Endothelial cell of umbilical vein (primary cell): ENCODE data around the gene DLEU7. TPM values are rescaled to one million over a fixed set of nuclear protein-coding genes. Genes with fewer than 3 reads are reported as not detected.

ENCODE experiments used
- BruUV-seq: library from RNA; stranded (reverse); fragments of 400-500 nt; replicated peaks from 2 replicates; lab custom pipeline; 2021; lab: Mats Ljungman, UMichigan
- CTCF ChIA-PET: fragments of 300-600, 350-600 bp; sonication (Branson Sonifier 250); formaldehyde crosslinking; loops from one replicate; lab custom pipeline; 2021; ENCODE audit warnings: antibody characterized with exemption, inconsistent platforms; lab: Charles Lee
- POLR2A ChIA-PET: fragments of 300-600, 350-600 bp; sonication (Branson Sonifier 250); formaldehyde crosslinking; loops from one replicate; lab custom pipeline; 2021; ENCODE audit warnings: antibody characterized with exemption, inconsistent platforms; lab: Charles Lee
- DNase-seq: peaks from one replicate; pipeline ENCODE4 v3.0.0-alpha.2; 2011; ENCODE audit warnings: low read depth, low spot score
- FAIRE-seq: peaks from 2 replicates; lab custom pipeline; 2011; peaks lifted over from hg19 to GRCh38; lab: Jason Lieb, UNC
- H2AFZ ChIP-seq: 2 replicates; pipeline ENCODE4 v1.6.0; 2012; ENCODE audit warnings: low read depth, low read length, control low read depth, inconsistent platforms
- H3K27ac ChIP-seq: 2 replicates; pipeline ENCODE4 v1.5.1; 2011; ENCODE audit warnings: low read depth, mild to moderate bottlenecking, control low read depth, low read length, moderate library complexity; ENCODE audit not compliant: insufficient read depth
- H3K27me3 ChIP-seq, 2 experiments: 2 replicates each; pipeline versions ENCODE4 v1.6.0 to v1.6.1; 2011; ENCODE audit warnings: low read length in 2 of 2, mixed read lengths in 1 of 2; ENCODE audit not compliant: control insufficient read depth in 2 of 2, insufficient read depth in 2 of 2
- H3K36me3 ChIP-seq, 2 experiments: 2 replicates in 1 of 2; 3 replicates in 1 of 2; pipeline ENCODE4 v1.5.1; 2011; ENCODE audit warnings: low read length in 2 of 2, mild to moderate bottlenecking in 1 of 2, moderate library complexity in 1 of 2; ENCODE audit not compliant: control insufficient read depth in 2 of 2, insufficient read depth in 2 of 2; ENCODE audit errors: extremely low read depth in 1 of 2
- H3K4me1 ChIP-seq: 3 replicates; pipeline ENCODE4 v1.5.1; 2011; ENCODE audit warnings: mild to moderate bottlenecking, low read length; ENCODE audit not compliant: control insufficient read depth, insufficient read depth; ENCODE audit errors: extremely low read depth
- H3K4me2 ChIP-seq: 2 replicates; pipeline ENCODE4 v1.6.1; 2011; ENCODE audit warnings: low read length, control low read depth, mixed read lengths; ENCODE audit not compliant: insufficient read depth
- H3K4me3 ChIP-seq, 3 experiments: fragments of 200-600 bp in 1 of 3; sonication (generic), shearing (Covaris generic) in 1 of 3; replicated peaks in 1 of 3; 2 replicates each; pipeline ENCODE4 v1.5.1; 2011 to 2016; ENCODE audit warnings: control low read depth in 3 of 3, low read length in 3 of 3, mild to moderate bottlenecking in 2 of 3, inconsistent platforms in 1 of 3, low read depth in 1 of 3, moderate library complexity in 1 of 3; ENCODE audit not compliant: insufficient read depth in 1 of 3
- H3K79me2 ChIP-seq: 2 replicates; pipeline ENCODE4 v1.6.0; 2012; ENCODE audit warnings: low read length, inconsistent platforms; ENCODE audit not compliant: control insufficient read depth, insufficient read depth
- H3K9ac ChIP-seq: replicated peaks from 2 replicates; pipeline ENCODE3; 2011; ENCODE audit warnings: low read length, control low read depth; ENCODE audit not compliant: insufficient read depth; ENCODE audit errors: extremely low read depth
- H3K9me1 ChIP-seq: replicated peaks from 3 replicates; pipeline ENCODE4 v1.6.0; 2011; ENCODE audit warnings: mild to moderate bottlenecking, low read length; ENCODE audit not compliant: control insufficient read depth, insufficient read depth; ENCODE audit errors: extremely low read depth
- H3K9me3 ChIP-seq: replicated peaks from 2 replicates; pipeline ENCODE4 v1.5.1; 2012; ENCODE audit warnings: low read length, inconsistent platforms; ENCODE audit not compliant: control insufficient read depth, insufficient read depth
- H4K20me1 ChIP-seq: replicated peaks from 2 replicates; pipeline ENCODE3; 2011; ENCODE audit warnings: mild to moderate bottlenecking, low read length; ENCODE audit not compliant: control insufficient read depth, insufficient read depth; ENCODE audit errors: extremely low read depth
- EZH2 ChIP-seq: IDR thresholded peaks from 2 replicates; pipeline ENCODE4 v1.6.1; 2012; ENCODE audit warnings: borderline replicate concordance, low read depth, mild to moderate bottlenecking, moderate library complexity, low read length, inconsistent platforms; ENCODE audit not compliant: severe bottlenecking
- FOS ChIP-seq: IDR thresholded peaks from 2 replicates; pipeline ENCODE4 v1.6.1; 2011; ENCODE audit warnings: mild to moderate bottlenecking, low read length, moderate library complexity, borderline replicate concordance; ENCODE audit not compliant: insufficient read depth
- GATA2 ChIP-seq: IDR thresholded peaks from 2 replicates; pipeline ENCODE4 v1.7.0; 2011; ENCODE audit warnings: low read depth, mild to moderate bottlenecking, moderate library complexity, mixed read lengths, low read length; ENCODE audit not compliant: insufficient read length, insufficient read depth
- JUN ChIP-seq: IDR thresholded peaks from 2 replicates; pipeline ENCODE4 v1.6.1; 2011; ENCODE audit warnings: borderline replicate concordance, low read depth; ENCODE audit not compliant: insufficient read length, insufficient read depth
- MYC ChIP-seq: IDR thresholded peaks from one replicate; pipeline ENCODE4 v1.6.1; 2011; ENCODE audit warnings: mild to moderate bottlenecking, low read depth, low read length
- POLR2A ChIP-seq: IDR thresholded peaks from 2 replicates; pipeline ENCODE4 v1.6.1; 2012; ENCODE audit warnings: low read depth, mild to moderate bottlenecking, control low read depth, low read length
- POLR2AphosphoS5 ChIP-seq: IDR thresholded peaks from 2 replicates; pipeline ENCODE4 v1.6.1; 2012; ENCODE audit warnings: low read depth, mild to moderate bottlenecking, control low read depth, low read length, moderate library complexity; ENCODE audit not compliant: insufficient read depth
- dilution Hi-C: fragments of 300-500 bp; cut with MboI; formaldehyde crosslinking; loops from one replicate; pipeline ENCODE4 v1.15.0; 2019; ENCODE audit warnings: low sequenced_read_pairs; ENCODE audit not compliant: extremely low pct_ligation_motif_present
- intact Hi-C: fragments of 100-400 bp; cut with micrococcal nuclease; formaldehyde crosslinking; loops from one replicate; pipeline ENCODE4 v1.10.0; 2022
- polyA plus RNA-seq, 4 experiments: library from polyadenylated mRNA; depleted of rRNA in 3 of 4; stranded (reverse) in 3 of 4; unstranded in 1 of 4; fragments of >200 nt; gene quantifications; 2 replicates each; pipeline versions ENCODE4 v1.2.1 to v1.2.3, GENCODE V29; 2011 to 2012; ENCODE audit warnings: missing spikeins in 1 of 4
- total RNA-seq: library from RNA; stranded (reverse); gene quantifications from 2 replicates; pipeline ENCODE4 v1.2.3, GENCODE V29; 2021
- TF ChIP-seq, protein P1 (sequence below), 2 donors: IDR thresholded peaks; 1 replicate in 1 of 2; 2 replicates in 1 of 2; pipeline ENCODE4 v1.5.1; 2011; ENCODE audit warnings: low read length in 2 of 2, mild to moderate bottlenecking in 2 of 2, moderate library complexity in 2 of 2, control low read depth in 1 of 2, inconsistent platforms in 1 of 2, low read depth in 1 of 2; ENCODE audit not compliant: insufficient read depth in 1 of 2; ENCODE audit errors: extremely low read depth in 1 of 2
- TF ChIP-seq, protein P2 (sequence below): IDR thresholded peaks from 2 replicates; pipeline ENCODE4 v1.6.1; 2011; ENCODE audit not compliant: insufficient read depth, insufficient read length

The DLEU7 gene
- total and polyA plus RNA-seq, 2 donors (not counting 3 experiments of a cell fraction or from before 2014, with no cell fraction given), result not detected

DNA sequence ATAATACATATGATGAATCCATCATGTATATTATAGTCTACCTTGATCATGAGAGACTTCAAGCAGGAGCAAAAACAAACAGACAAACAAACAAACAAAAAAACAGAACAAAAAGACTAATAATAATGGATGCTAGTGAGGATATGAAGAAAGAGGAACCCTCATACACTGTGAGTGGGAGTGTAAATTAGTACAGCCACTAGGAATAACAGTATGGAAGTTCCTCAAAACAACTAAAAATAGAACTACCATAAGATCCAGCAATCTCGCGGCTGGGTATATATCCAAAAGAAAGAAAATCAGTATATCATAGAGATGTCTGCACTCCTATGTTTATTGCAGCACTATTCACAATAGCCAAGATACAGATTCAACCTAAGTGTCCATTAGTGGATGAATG lies 7.0 kb upstream of the DLEU7 start:
- Histone ChIP-seq H3K9me3 (no peaks in the 10 kb centered on the region), H2AFZ (no peak overlapping the region), H3K36me3 (no peaks in the 10 kb centered on the region), H3K9me1 (no peaks in the 10 kb centered on the region), H3K9ac (no peak overlapping the region), H3K27me3 (peaks cover 5 to 7% of the 10 kb centered on the region in 2 experiments), H4K20me1 (no peaks in the 10 kb centered on the region), H3K4me2 (no peak overlapping the region), H3K4me3 (no peak overlapping the region), H3K4me1 (no peaks in the 10 kb centered on the region), H3K27ac (no peak overlapping the region), H3K79me2 (no peaks in the 10 kb centered on the region)
- BruUV-seq, result no TSS peak
- intact Hi-C loops, result no loop called here
- TF ChIP-seq, protein P1, sequence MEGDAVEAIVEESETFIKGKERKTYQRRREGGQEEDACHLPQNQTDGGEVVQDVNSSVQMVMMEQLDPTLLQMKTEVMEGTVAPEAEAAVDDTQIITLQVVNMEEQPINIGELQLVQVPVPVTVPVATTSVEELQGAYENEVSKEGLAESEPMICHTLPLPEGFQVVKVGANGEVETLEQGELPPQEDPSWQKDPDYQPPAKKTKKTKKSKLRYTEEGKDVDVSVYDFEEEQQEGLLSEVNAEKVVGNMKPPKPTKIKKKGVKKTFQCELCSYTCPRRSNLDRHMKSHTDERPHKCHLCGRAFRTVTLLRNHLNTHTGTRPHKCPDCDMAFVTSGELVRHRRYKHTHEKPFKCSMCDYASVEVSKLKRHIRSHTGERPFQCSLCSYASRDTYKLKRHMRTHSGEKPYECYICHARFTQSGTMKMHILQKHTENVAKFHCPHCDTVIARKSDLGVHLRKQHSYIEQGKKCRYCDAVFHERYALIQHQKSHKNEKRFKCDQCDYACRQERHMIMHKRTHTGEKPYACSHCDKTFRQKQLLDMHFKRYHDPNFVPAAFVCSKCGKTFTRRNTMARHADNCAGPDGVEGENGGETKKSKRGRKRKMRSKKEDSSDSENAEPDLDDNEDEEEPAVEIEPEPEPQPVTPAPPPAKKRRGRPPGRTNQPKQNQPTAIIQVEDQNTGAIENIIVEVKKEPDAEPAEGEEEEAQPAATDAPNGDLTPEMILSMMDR (IDR thresholded peaks at IDR 0.05; ENCODE audit: extremely low read depth in 1 of 2, insufficient read depth in 1 of 2, low read depth in 1 of 2, low read length in 2 of 2), result no peak
- TF ChIP-seq JUN, result no peak
- no peak for TF ChIP-seq POLR2A
- TF ChIP-seq EZH2, result no peak
- TF ChIP-seq MYC, result no peak
- no peak for TF ChIP-seq GATA2
- TF ChIP-seq, protein P2, sequence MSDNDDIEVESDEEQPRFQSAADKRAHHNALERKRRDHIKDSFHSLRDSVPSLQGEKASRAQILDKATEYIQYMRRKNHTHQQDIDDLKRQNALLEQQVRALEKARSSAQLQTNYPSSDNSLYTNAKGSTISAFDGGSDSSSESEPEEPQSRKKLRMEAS, result no peak
- TF ChIP-seq FOS, result no peak
- no peak for TF ChIP-seq POLR2AphosphoS5
- FAIRE-seq, result no peak
- dilution Hi-C loops, result no loop called here
- POLR2A ChIA-PET, result no interaction called here
- CTCF ChIA-PET, result no interaction called here
- no peak for DNase-seq
